RWPE2 (cell line): Measurements from ENCODE around the gene HNRNPA3.

Experiments
- ATAC-seq: fragments of 200-7000 bp; cut with Tn5 transposase; 3 replicates; pipeline ENCODE4 v1.9.1; 2021; ENCODE audit warnings: low read depth
- DNase-seq: peaks from one replicate; pipeline ENCODE4 v3.0.0-alpha.2; 2020; ENCODE audit warnings: low spot score
- H3K27ac ChIP-seq: fragments of 450-650 bp; 2 replicates; pipeline ENCODE4 v1.5.1; 2017; ENCODE audit warnings: mild to moderate bottlenecking; ENCODE audit not compliant: poor library complexity, severe bottlenecking
- H3K27me3 ChIP-seq: fragments of 250-450 bp; sonication (Bioruptor Pico); 2 replicates; pipeline ENCODE4 v1.5.1; 2021; ENCODE audit warnings: mild to moderate bottlenecking, moderate library complexity; ENCODE audit not compliant: insufficient read depth, poor library complexity, severe bottlenecking
- H3K36me3 ChIP-seq: fragments of 250-450 bp; sonication (Bioruptor Pico); 2 replicates; pipeline ENCODE4 v1.5.1; 2020; ENCODE audit warnings: low read depth, mild to moderate bottlenecking, moderate library complexity
- H3K4me1 ChIP-seq: fragments of 250-450 bp; sonication (Bioruptor Pico); 2 replicates; pipeline ENCODE4 v1.5.1; 2021; ENCODE audit warnings: mild to moderate bottlenecking, moderate library complexity; ENCODE audit not compliant: insufficient read depth, poor library complexity, severe bottlenecking
- H3K4me3 ChIP-seq: fragments of 250-450 bp; sonication (Bioruptor Pico); 2 replicates; pipeline ENCODE4 v1.5.1; 2021; ENCODE audit warnings: mild to moderate bottlenecking, moderate library complexity; ENCODE audit not compliant: severe bottlenecking
- H3K9me3 ChIP-seq: fragments of 250-450 bp; sonication (Bioruptor Pico); 2 replicates; pipeline ENCODE4 v1.5.1; 2021; ENCODE audit warnings: mild to moderate bottlenecking, moderate library complexity; ENCODE audit not compliant: severe bottlenecking
- TF ChIP-seq, protein P1 (sequence below): fragments of 450-650 bp; IDR thresholded peaks from one replicate; pipeline ENCODE4 v1.5.1; 2017; ENCODE audit warnings: mild to moderate bottlenecking, moderate library complexity; ENCODE audit not compliant: poor library complexity, severe bottlenecking

The HNRNPA3 gene

DNA sequence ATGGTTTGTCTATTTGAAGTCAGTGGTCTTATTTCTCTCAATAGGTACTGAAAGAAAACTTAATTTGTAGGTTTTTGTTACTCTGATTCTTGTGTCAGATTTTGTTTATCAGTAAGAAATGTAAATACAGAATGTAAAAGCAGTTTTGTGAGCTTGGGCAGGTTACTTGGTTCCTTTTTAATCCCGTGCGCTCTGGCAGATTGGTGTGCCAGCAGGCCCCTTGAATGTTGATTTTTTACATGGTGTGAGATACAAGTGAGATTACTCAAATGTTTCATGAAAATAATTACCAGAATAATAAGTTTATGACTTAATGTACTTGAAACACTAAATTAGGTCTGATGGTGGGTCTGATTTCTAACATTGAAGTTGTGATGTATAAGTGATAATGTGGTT is 13.4 kb downstream of the HNRNPA3 start:
- peaks cover 46% of the 10 kb centered on the region for H3K36me3 ChIP-seq
- no peaks in the 10 kb centered on the region for H3K9me3 ChIP-seq
- TF ChIP-seq, protein P1, sequence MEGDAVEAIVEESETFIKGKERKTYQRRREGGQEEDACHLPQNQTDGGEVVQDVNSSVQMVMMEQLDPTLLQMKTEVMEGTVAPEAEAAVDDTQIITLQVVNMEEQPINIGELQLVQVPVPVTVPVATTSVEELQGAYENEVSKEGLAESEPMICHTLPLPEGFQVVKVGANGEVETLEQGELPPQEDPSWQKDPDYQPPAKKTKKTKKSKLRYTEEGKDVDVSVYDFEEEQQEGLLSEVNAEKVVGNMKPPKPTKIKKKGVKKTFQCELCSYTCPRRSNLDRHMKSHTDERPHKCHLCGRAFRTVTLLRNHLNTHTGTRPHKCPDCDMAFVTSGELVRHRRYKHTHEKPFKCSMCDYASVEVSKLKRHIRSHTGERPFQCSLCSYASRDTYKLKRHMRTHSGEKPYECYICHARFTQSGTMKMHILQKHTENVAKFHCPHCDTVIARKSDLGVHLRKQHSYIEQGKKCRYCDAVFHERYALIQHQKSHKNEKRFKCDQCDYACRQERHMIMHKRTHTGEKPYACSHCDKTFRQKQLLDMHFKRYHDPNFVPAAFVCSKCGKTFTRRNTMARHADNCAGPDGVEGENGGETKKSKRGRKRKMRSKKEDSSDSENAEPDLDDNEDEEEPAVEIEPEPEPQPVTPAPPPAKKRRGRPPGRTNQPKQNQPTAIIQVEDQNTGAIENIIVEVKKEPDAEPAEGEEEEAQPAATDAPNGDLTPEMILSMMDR = no peak
- no peaks in the 10 kb centered on the region for H3K27me3 ChIP-seq
- H3K27ac ChIP-seq = peak overlapping the region; percentile 29
- DNase-seq (no peak), ATAC-seq (no peak)
- peaks cover 8% of the 10 kb centered on the region for H3K4me1 ChIP-seq
- H3K4me3 ChIP-seq = no peak overlapping the region

DNA sequence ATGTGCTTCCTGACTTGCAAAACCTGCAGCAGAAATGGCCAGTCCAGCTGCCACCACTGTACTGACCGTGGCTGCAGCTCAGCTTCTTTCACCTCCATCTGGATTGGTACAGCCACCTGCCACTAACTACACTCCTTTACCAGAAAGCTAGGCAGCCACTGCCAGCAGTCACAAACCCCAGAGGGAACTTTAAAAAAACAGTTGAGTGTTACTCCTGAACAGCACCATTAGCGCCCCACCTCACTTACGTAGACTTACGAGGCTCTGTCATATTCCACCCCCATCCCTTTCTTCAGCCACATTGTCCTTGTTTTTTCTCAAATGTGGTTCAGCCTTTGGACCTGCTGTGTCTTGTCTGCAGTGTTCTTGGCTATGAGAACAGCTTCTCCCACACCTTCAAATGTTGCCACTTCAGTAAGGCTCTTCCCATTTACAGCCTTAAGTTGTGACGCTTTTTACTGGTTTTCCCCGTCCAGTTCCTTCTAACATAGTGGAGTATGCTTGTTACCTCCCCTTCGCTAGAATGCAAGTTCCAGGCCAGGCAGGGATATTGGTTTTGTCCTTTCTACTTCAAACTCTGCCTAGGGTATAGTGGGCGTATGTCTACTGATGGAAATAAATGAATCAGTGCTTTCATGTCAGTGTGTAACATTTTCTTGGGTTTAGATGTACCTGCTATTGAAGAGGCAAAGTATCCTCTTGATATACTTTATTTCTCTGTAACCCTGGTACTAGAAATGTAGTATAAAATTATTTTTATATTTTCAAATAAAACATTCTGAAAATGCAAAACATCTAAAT is 17.0 kb downstream of the HNRNPA3 start:
- Histone ChIP-seq H3K36me3 (peaks cover 53% of the 10 kb centered on the region), H3K4me3 (no peak overlapping the region), H3K4me1 (peaks cover 8% of the 10 kb centered on the region), H3K27me3 (no peaks in the 10 kb centered on the region), H3K27ac (no peak overlapping the region), H3K9me3 (no peaks in the 10 kb centered on the region)
- ATAC-seq (peak; percentile 11), DNase-seq (no peak)
- TF ChIP-seq, protein P1 = no peak

DNA sequence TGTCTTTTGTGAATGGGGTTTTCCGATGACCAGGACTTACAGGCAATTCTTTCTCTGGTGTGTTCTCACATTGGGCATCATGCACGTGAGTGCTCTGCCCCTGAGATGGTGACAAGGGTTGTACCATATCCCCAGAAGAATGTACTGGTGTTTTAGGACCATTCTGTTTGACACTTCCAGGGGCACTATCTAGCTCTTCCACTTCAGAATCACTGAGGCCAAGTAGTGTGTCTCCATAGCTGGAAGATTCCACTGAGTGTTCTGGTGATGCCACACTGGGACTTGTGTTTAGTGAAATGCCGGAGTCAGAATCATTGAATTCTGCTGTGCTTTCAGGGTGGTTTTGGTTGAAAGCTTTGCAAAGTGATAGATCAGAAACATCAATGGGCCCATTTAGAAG is 18.7 kb downstream of the HNRNPA3 start:
- H3K27ac ChIP-seq = no peak overlapping the region
- peaks cover 8% of the 10 kb centered on the region for H3K4me1 ChIP-seq
- TF ChIP-seq, protein P1 = no peak
- peaks cover 69% of the 10 kb centered on the region for H3K36me3 ChIP-seq
- H3K4me3 ChIP-seq = no peak overlapping the region
- ATAC-seq (no peak), DNase-seq (no peak)
- no peaks in the 10 kb centered on the region for H3K9me3 ChIP-seq
- no peaks in the 10 kb centered on the region for H3K27me3 ChIP-seq

DNA sequence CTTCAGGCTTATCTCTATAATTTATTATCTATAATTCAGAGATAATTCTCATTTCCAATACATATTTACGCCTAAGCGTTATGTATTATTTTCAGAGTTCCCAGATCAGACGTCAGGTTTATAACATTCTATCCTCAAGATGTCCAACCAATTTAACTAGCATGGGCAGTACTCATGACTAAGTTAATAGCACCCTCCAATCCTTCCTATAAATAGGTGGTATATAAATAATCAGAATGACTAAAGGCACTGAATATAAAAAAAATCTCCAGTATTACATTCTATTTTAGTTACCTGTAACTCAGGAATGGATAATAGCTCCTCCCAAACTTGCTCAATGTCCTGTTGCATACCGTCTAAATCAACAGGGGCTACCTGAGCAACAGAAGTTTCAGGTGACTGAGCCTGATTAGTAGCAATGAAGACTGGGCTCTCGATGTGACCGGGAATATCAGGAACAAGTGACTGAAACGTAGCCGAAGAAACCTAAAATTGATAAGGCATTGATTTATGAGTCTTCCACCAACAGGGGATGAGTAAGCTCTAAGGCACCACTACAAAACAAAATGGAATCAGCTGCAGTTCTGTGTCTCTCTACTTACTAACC is 19.6 kb downstream of the HNRNPA3 start:
- peaks cover 3% of the 10 kb centered on the region for H3K4me1 ChIP-seq
- no peak overlapping the region for H3K4me3 ChIP-seq
- H3K36me3 ChIP-seq = peaks cover 79% of the 10 kb centered on the region
- H3K27me3 ChIP-seq = no peaks in the 10 kb centered on the region
- TF ChIP-seq, protein P1 = no peak
- H3K27ac ChIP-seq = peak overlapping the region; percentile 6
- H3K9me3 ChIP-seq = no peaks in the 10 kb centered on the region
- peak; percentile 26; the same call in 2 of the 3 replicates for ATAC-seq
- no peak for DNase-seq

DNA sequence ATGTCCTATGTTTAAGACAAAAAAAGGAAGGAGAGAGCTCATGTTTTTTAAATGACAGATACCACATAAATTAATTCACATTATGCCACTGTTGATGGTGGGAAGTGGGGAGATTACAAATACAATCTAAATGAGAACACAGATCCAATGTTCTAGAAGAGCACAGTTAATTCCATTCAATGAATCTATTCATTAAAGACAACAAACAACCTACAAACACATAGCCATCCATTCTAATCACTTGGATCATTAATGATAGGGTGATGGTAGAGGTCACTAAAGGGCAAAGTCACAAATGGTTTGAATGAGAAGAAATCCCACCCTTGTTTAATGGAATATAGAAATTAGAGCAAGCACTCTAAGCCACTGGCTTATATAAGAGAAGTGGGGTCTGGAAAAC is 21.7 kb downstream of the HNRNPA3 start:
- Histone ChIP-seq H3K27ac (no peak overlapping the region), H3K9me3 (no peaks in the 10 kb centered on the region), H3K27me3 (no peaks in the 10 kb centered on the region), H3K36me3 (peaks cover 91% of the 10 kb centered on the region), H3K4me1 (peaks cover 6% of the 10 kb centered on the region), H3K4me3 (no peak overlapping the region)
- DNase-seq (no peak), ATAC-seq (no peak)
- TF ChIP-seq, protein P1 = no peak
